SU-DHL-6 (cell line): ENCODE results near the gene OR10A3.

ENCODE experiments used
- EZH2phosphoT487 ChIP-seq: fragments of 200-600 bp; sonication (generic), shearing (Covaris generic); conservative IDR thresholded peaks from 2 replicates; pipeline ENCODE4 v1.6.1; 2018; ENCODE audit warnings: mild to moderate bottlenecking, antibody characterized with exemption, low read length, moderate library complexity, mixed read lengths
- TF ChIP-seq, protein P1 (sequence below): fragments of 200-600 bp; sonication (generic); IDR thresholded peaks from one replicate; pipeline ENCODE4 v1.5.1; 2017; ENCODE audit warnings: antibody characterized with exemption, mild to moderate bottlenecking, low read length, moderate library complexity; ENCODE audit not compliant: insufficient read depth, poor library complexity, severe bottlenecking

DNA sequence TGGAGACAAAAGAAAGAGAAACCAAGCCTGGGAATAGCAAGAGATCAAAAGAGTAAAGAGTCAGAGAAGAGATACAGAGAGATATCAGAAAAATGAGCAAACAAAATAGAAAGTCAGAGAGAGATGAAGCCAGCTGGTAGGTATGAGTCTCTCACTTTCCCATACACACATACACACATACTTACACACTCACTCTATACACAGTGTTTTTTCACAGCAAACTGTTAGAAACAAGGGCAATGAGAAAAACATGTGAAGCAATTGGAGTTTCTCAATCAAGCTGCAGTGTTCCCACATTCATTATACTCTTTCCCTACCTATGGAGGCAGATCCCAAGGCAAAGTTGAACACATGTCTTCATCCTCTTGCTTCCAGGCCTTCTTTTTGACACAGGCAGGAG, 26.3 kb upstream of the OR10A3 start:
- TF ChIP-seq, protein P1, sequence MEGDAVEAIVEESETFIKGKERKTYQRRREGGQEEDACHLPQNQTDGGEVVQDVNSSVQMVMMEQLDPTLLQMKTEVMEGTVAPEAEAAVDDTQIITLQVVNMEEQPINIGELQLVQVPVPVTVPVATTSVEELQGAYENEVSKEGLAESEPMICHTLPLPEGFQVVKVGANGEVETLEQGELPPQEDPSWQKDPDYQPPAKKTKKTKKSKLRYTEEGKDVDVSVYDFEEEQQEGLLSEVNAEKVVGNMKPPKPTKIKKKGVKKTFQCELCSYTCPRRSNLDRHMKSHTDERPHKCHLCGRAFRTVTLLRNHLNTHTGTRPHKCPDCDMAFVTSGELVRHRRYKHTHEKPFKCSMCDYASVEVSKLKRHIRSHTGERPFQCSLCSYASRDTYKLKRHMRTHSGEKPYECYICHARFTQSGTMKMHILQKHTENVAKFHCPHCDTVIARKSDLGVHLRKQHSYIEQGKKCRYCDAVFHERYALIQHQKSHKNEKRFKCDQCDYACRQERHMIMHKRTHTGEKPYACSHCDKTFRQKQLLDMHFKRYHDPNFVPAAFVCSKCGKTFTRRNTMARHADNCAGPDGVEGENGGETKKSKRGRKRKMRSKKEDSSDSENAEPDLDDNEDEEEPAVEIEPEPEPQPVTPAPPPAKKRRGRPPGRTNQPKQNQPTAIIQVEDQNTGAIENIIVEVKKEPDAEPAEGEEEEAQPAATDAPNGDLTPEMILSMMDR, result no peak
- TF ChIP-seq EZH2phosphoT487, result no peak
